ENCODE measurements around the gene BRIP1.
"Not testable (repeated sequence)": the region's sequence is repeated elsewhere in the genome, so short reads cannot be mapped to it uniquely, and the experiment has no call there.

Gene BRIP1

GRCh38 chr17:61862105-61862574 is 1.2 kb downstream of the BRIP1 start:
- no peak for DNase-seq

DNA sequence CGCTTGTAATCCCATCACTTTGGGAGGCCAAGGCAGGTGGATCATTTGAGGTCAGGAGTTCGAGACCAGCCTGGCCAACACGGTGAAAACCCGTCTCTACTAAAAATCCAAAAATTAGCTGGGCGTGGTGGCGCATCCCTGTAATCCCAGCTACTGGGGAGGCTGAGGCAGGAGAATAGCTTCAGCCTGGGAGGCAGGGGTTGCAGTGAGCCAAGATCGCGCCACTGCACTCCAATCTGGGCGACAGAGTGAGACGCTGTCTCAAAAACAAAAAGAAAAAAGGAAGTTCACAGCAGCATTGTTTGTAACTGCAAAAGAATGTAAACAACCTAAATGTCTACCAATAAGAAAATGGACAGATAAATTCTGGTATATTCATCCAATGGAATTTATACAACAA is 2.9 kb downstream of the BRIP1 start:
- not testable (repeated sequence) for DNase-seq

- no peak for DNase-seq
These were observed 7.3 kb downstream of the BRIP1 start for GRCh38 chr17:61856035-61856434.

GRCh38 chr17:61852857-61853256 is 10.5 kb downstream of the BRIP1 start:
- DNase-seq = no peak

GRCh38 chr17:61849674-61850073 is 13.7 kb downstream of the BRIP1 start:
- DNase-seq = no peak

GRCh38 chr17:61848896-61849295 is 14.4 kb downstream of the BRIP1 start:
- no peak for DNase-seq

GRCh38 chr17:61848247-61848646 is 15.1 kb downstream of the BRIP1 start:
- no peak for DNase-seq

DNA sequence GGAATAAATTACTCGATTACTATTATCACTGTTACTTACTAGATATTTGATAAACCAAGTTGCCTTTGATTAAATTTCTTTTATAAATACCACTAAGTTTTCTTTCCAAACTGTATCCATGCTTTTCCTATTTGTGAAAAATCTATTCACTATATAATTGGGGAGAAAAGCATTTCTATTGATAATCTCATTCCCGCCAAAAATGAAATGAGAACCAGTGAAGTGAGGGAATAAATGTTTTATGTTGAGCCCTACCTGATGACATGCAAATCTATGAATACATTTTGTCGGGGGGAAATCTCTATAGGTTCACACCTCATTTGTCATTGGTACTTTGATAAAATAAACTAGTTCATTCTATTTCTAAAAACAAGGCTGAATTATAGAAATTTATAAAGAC is 15.7 kb downstream of the BRIP1 start:
- no peak for DNase-seq

- no peak for DNase-seq
These were observed 16.5 kb downstream of the BRIP1 start for GRCh38 chr17:61846761-61847375.

GRCh38 chr17:61846088-61846487 is 17.2 kb downstream of the BRIP1 start:
- DNase-seq = no peak

- no peak for DNase-seq
These were observed 19.9 kb downstream of the BRIP1 start for GRCh38 chr17:61843435-61843834.

DNA sequence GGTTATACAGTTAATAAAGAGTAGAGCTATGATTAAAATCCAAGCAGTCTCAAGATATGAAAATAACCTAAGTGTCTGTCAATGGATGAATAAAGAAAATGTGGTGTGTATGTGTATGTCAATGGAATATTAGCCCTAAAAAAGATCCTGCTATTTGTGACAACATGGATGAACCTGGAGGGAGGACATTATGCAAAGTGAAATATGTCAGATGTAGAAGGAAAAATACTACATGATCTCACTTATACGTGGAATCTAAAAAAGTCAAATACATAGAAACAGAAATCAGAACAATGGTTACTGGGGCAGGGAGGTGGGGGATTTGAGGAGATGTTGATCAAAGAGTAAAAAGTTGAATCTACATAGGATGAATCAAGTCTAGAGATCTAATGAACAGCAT is 20.4 kb downstream of the BRIP1 start:
- DNase-seq = no peak

GRCh38 chr17:61839300-61839786 is 24.0 kb downstream of the BRIP1 start:
- no peak for DNase-seq

DNA sequence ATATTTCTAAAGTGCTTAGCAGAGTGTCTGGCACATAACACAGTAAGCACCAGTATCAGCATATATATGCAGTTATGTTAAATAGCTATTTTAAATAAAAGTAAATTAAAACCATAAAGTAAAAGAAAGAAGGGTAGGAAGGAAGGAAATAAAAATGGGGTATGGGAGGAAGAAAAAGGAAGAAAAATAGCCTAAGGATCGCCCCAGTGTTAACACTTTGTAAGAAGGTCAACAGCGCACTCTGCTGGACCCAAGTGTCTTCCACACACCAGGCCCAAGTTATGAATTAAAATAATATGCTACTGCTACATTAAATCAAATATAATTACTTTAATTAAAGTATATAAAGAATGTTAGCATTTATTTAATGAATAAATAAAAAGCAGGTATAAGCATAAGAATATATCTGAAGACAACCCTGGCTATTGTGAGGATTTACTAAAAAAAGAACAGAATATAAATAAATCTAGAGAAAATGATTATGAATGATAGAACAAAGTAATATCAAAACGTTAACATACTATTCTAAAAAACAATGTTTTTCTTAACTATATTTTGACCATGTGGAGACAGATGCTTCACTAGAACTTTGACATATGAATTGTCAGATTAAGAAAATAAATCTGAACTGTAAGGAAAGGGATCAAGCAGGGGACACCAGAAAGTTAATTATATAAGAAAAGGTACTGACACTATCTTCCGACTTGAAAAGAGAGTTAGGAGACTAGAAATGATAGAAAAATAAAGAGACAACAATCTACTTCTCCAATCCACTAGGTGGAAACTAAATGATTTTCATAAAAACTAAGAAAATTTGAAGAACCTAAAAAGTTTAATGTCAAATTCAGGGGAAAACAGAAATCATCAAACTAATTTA is 25.9 kb downstream of the BRIP1 start:
- peak; percentile 42 for DNase-seq

DNA sequence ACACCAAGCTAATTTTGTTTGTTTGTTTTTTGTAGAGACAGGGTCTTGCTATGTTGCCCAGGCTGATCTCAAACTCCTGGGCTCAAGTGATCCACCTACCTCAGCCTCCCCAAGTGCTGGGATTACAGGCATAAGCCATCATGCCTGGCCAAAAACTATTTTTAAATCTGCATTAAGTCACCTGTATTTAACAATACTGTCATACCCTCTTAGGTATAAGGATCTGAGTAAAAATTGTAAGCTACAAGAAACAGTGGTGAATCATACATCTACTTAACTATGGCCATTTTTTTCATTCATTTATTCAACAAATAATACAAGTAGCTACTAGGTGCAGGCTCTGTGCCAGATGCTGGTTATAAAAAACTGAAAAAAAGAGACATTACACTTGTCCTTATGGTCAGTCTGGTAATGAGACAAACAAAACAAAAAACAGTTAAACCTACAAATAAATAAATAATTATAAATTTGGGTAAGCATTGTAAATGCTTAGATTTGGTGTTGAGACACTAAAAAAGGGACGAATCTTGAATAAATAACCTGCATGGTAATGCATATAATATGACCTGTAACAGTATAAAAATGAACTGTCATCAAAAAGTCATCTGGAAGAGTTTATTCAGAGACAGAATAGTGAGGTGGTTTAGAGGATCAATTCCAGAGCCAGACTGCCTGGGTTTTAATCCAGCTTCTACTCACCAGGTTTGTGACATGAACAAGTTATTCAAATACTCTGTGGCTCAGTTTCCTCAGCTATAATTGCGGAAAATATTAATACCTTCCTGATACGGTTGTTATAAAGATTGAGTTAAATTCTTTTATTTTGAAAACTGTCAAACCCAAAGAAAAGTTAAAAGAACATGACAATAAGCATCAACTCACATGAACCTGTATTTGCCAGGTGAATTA is 26.8 kb downstream of the BRIP1 start:
- DNase-seq = no peak

DNA sequence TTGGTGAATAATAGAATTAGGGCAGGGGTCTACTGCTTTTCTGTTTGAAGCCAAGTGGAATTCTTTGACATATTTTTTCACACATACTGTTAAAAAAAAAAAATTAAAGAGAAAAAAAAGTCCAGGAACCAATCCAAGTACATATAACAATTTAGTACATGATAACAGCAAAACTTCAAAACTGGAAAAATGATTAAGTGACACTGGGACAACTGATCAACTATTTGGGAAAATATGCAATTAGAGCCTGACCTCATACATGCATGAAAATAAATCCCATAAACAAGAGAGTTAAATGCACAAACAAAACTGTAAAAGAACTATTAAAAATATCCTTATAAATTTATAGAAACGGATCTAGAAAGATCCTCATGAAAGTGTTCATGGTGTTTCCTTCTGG is 27.7 kb downstream of the BRIP1 start:
- DNase-seq = no peak

- no peak for DNase-seq
These were observed 28.7 kb downstream of the BRIP1 start for GRCh38 chr17:61834610-61835009.

DNA sequence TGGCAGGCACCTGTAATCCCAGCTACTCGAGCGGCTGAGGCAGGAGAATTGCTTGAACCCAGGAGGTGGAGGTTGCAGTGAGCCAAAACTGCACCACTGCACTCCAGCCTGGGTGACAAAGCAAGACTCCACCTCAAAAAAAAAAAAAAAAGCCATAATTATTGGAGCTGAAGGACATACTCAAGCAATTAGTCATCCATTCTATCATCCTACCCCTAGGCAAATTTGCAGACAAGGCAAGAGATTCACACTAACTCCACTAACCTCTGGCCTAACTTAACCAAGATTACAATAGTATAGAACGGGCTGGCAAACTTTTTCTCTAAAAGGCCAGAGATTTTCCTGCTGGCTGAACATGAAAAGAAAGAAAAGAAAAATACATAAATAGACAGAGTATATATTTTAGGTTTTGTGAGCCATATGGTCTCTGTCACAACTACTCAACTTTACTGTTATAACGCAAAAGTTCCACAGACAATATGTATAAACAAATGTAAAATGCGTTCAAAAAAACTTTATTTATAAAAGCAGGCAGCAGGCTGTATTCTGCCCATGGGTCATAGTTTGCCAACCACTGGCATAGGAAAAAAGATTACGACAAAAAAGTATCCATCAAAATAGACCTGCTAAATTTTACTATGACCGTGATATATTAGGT is 29.7 kb downstream of the BRIP1 start:
- no peak for DNase-seq

GRCh38 chr17:61832463-61832862 is 30.9 kb downstream of the BRIP1 start:
- DNase-seq = no peak

GRCh38 chr17:61831099-61831498 is 32.2 kb downstream of the BRIP1 start:
- DNase-seq = no peak

GRCh38 chr17:61828694-61829093 is 34.6 kb downstream of the BRIP1 start:
- no peak for DNase-seq

DNA sequence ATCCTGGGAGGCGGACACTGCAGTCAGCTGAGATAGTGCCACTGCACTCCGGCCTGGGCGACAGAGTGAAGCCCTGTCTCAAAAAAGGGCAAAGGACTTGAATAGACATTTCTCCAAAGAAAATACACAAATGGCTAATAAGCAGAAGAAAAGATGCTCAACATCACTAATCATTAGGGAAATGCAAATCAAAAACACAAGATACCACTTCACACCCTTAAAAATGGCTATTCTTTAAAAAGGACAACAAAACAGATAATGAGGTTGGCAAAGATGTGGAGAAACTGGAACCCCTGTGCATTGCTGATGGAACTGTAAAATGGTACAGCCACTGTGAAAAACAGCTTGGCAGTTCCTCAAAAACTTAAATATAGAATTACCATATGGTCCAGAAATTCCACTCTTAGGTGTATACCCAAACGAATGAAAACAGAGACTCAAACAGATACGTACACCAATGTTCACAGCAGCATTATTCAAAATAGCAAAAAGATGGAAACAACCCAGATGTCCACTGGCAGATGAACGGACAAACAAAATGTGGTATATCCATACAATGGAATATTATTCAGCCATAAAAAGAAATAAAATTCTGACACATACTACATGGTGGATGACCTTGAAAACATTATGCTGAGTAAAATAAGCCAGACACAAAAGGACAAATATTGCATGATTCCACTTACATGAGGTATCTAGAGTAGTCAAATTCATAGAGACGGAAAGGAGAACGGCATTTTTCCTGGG is 35.5 kb downstream of the BRIP1 start:
- no peak for DNase-seq

Data from stimulated activated CD4-positive, alpha-beta T cell treated with anti-CD3 and anti-CD28 coated beads, Interleukin-12 subunit alpha, Interleukin-12 subunit beta, amount 100 ng/mL, for 4 hours (primary cell).